GM15510 (cell line): ENCODE measurements around the gene PLK1.

ENCODE experiments used
- POLR2A ChIP-seq: IDR thresholded peaks from 3 replicates; pipeline ENCODE4 v1.6.1; 2011; ENCODE audit warnings: borderline replicate concordance; ENCODE audit not compliant: insufficient read length; ENCODE audit errors: extremely low read depth

The PLK1 gene

GRCh38 chr16:23678430-23679273 is at the start of gene PLK1:
TSS of gene PLK1 (plus strand) at chr16:23678889. CDS start at chr16:23678933, 44 bp downstream.
- peak; percentile 80 for TF ChIP-seq POLR2A

GRCh38 chr16:23629516-23629915 is 49.2 kb upstream of the PLK1 start:
- no peak for TF ChIP-seq POLR2A

DNA sequence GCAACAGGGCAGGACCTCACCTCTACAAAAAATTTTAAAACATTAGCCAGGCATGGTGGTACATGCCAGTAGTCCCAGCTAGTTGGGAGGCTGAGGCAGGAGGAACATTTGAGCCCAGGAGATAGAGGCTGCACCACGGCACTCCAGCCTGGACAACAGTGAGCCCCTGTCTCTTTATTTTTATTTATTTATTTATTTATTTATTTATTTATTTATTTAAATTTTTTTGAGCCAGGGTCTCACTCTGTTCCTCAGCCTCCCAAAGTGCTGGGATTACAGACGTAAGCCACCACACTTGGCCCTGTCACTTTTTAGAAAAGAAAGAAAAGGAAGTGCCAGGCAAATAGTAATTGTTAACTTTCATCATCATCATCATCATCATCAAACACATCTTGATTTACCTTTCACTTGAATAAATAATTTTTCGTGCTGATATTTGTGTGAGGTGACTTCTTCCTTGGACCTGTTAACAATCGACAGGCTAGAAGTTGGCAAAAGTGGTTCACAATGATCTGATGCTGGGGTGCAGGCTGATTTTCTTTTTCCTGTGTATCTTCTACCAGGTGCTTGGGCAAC is 44.1 kb upstream of the PLK1 start:
- TF ChIP-seq POLR2A, result no peak

DNA sequence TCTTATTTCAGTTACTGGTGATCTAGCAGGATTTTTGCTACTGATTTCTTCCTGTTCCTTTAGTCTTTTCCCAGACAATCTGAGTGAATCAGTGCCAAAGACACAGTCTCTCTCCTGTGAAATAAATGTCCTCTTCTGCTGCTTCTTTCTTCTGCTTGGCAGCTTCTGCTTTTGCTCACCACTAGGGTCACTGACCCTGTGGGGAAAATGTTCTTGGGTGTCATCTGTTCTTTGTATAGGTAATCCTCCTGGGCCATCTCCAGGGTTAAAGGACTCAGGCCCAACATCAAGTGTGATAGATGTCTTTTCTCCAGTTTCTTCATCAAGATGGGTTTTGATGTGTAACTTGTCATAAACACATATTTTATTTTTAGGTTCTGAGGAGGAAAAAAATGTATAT is 42.7 kb upstream of the PLK1 start:
- no peak for TF ChIP-seq POLR2A

- TF ChIP-seq POLR2A, result no peak
These were observed 38.1 kb upstream of the PLK1 start for GRCh38 chr16:23640615-23640930.

DNA sequence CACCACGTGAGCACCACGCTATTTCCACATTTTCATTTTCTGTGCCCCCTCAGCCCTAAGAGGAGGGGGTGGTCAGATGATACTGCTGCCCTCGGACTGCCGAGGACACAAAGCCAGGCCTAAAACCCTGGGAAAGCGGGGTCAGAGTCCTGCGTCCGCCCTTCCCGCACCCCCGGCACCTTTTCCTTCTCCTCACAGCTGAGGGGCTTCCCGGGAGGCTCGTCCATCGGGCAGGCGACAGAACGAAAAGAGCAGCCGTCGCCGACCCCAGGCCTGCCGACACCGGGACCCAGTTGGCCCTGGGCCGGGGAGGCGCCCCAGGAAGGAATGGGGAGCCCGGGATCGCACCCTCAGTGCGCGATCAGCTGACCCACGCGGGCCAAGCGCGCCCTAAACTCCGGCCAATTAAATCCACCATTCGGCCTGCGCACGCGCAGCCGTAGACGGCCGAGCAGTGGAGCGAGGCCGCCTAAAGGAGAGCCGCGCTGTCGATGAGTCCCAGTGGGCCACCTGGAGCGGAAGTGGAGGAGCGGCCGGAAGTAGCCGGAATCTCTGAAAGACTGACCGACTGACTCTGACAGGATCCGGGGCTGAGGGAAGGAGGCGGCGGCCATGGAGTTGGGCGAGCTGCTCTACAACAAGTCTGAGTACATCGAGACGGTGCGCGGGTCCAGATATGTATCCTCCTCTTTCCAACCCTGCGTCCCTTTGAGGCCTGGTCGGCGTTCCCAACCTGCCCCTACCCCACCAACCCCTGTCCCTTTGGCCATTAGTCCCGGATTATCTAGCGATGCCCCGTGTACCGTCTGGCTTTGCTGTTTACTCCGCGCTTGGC is 37.5 kb upstream of the PLK1 start, which contains the start of the genes DCTN5 and PALB2:
TSS of gene DCTN5 (plus strand) at position 536 of the 835 bp plus-strand sequence. CDS start at position 613, 77 bp downstream.
TSS of gene PALB2 (minus strand) at position 380 of the 835 bp plus-strand sequence. CDS start at position 227, 153 bp downstream.
- TF ChIP-seq POLR2A, result peak; percentile 72

GRCh38 chr16:23642246-23642774 is 36.4 kb upstream of the PLK1 start:
- TF ChIP-seq POLR2A, result no peak

GRCh38 chr16:23650674-23651416 is 27.8 kb upstream of the PLK1 start:
- TF ChIP-seq POLR2A, result no peak

- no peak for TF ChIP-seq POLR2A
These were observed 26.7 kb upstream of the PLK1 start for GRCh38 chr16:23651943-23652468.

DNA sequence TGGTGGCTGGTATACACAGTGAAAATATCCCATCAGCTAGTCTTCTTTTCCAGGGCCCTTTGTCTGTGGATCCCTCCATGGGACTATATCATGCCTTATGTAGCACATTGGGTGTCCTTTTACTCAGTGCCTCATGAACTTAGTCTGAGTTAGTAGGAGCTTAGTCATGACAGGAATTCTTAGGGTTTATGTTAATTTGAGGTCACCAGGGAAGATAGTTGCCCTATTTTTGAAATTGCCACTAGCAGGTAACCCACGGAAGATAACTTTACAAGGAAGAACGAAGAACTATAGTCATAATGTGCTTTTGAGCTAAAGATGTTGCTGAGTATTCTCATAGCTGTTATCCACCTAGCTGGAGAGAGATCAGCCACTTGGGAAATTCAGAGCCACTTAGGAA is 14.8 kb upstream of the PLK1 start:
- TF ChIP-seq POLR2A, result no peak

DNA sequence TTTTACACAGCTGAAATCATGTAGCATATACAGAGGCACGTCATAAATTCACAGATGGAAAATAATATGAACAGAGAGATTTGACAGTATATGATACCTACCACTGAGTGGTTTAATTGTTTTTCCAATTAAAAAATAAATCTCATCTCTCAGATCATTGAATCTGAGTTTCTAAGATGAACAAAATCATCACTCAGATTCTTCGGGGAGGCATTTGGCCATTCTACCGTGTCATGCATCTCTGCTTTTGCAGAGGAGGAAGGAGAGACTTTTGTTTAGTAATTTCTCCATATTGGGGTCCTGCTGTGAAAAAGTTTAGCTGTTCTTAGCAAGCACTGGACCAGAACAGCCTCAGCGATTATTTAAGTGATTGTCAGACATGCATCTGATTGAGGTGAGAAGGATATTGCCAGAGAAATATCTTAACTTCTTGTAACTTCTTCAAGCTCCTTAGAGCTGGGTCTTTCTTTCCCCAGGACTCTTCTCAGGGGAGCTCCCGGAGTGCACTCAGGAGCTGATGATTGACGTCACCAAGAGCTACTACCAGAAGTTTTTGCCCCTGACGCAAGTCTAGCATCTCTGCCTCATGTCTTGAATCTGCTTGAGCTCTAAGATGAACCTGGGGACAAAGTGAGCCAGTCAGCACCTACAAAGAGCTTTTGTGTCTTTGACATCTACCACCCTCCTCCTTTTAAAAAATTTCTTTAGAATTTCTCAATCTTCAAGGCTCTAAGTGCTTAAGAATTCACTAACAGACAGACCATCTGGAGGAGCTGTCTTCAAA is 11.9 kb upstream of the PLK1 start:
- TF ChIP-seq POLR2A, result no peak

- no peak for TF ChIP-seq POLR2A
These were observed 11.4 kb upstream of the PLK1 start for GRCh38 chr16:23667355-23667659.

DNA sequence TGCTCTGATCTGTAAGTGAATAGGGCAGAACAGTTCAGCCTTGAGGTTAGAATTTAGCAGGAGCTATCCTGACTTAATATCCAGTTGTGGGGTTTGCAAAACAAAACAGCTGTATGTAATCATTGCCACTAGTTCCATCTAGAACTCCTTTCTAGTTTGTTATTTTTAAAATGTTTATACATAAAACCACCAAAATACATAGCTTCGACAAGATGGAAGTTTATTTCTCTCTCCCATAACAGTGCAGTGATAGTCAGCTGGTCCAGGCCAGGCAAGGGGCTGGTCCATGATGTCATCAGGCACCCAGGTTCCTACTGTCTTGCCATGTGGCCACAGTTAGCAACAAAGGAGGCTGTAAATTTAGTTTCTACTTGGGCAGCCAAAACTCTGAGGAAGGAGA is 10.5 kb upstream of the PLK1 start:
- no peak for TF ChIP-seq POLR2A
